Neuronal stem cell (in vitro differentiated cells): ENCODE measurements around the gene ITPRID1.

Experiments used
- DNase-seq: peaks from one replicate; pipeline ENCODE4 v3.0.0-alpha.2; 2013; ENCODE audit warnings: low spot score
- H2AFZ ChIP-seq: one replicate; pipeline ENCODE4 v1.6.1; 2013; ENCODE audit warnings: mild to moderate bottlenecking, low read length, inconsistent platforms
- H2AK5ac ChIP-seq: 2 replicates; pipeline ENCODE4 v1.6.1; 2013; ENCODE audit warnings: low read depth, mild to moderate bottlenecking, inconsistent platforms, low read length, moderate library complexity, mixed read lengths
- H2BK120ac ChIP-seq: 2 replicates; pipeline ENCODE4 v1.6.1; 2013; ENCODE audit warnings: low read depth, mild to moderate bottlenecking, inconsistent platforms, low read length, moderate library complexity, mixed read lengths
- H2BK12ac ChIP-seq: one replicate; pipeline ENCODE4 v1.6.1; 2013; ENCODE audit warnings: low read length, inconsistent platforms
- H2BK15ac ChIP-seq: 2 replicates; pipeline ENCODE4 v1.6.1; 2013; ENCODE audit warnings: mild to moderate bottlenecking, low read length, inconsistent platforms, mixed read lengths
- H2BK5ac ChIP-seq: one replicate; pipeline ENCODE4 v1.6.1; 2013; ENCODE audit warnings: inconsistent platforms, mild to moderate bottlenecking, low read length, moderate library complexity
- H3K14ac ChIP-seq: one replicate; pipeline ENCODE4 v1.6.1; 2013; ENCODE audit warnings: low read length, inconsistent platforms
- H3K18ac ChIP-seq: 2 replicates; pipeline ENCODE4 v1.6.1; 2013; ENCODE audit warnings: low read length, inconsistent platforms
- H3K23ac ChIP-seq: 2 replicates; pipeline ENCODE4 v1.6.1; 2013; ENCODE audit warnings: low read depth, mild to moderate bottlenecking, mixed read lengths, low read length, inconsistent platforms; ENCODE audit not compliant: poor library complexity
- H3K27ac ChIP-seq: replicated peaks from 3 replicates; pipeline ENCODE4 v1.5.1; 2013; ENCODE audit warnings: low read length, inconsistent platforms
- H3K27me3 ChIP-seq, 3 experiments: 2 replicates each; pipeline ENCODE4 v1.6.1; 2013; ENCODE audit warnings: low read length in 3 of 3, mild to moderate bottlenecking in 2 of 3, inconsistent platforms in 1 of 3, low read depth in 1 of 3, mixed read lengths in 1 of 3, moderate library complexity in 1 of 3; ENCODE audit not compliant: control insufficient read depth in 3 of 3, insufficient read depth in 3 of 3
- H3K36me3 ChIP-seq, 2 donors: replicated peaks in 1 of 2; 2 replicates each; pipeline ENCODE4 v1.6.1; 2013; ENCODE audit warnings: low read length in 2 of 2; ENCODE audit not compliant: control insufficient read depth in 2 of 2, insufficient read depth in 2 of 2
- H3K4ac ChIP-seq: 2 replicates; pipeline ENCODE4 v1.6.1; 2013; ENCODE audit warnings: inconsistent platforms, mild to moderate bottlenecking, low read length, moderate library complexity
- H3K4me1 ChIP-seq, 2 donors: 1 replicate in 1 of 2; 2 replicates in 1 of 2; pipeline ENCODE4 v1.6.1; 2013; ENCODE audit warnings: low read length in 2 of 2, low read depth in 1 of 2; ENCODE audit not compliant: control insufficient read depth in 2 of 2, insufficient read depth in 1 of 2
- H3K4me2 ChIP-seq: one replicate; pipeline ENCODE4 v1.6.1; 2013; ENCODE audit warnings: mild to moderate bottlenecking, low read length, inconsistent platforms; ENCODE audit not compliant: insufficient read depth, poor library complexity, severe bottlenecking
- H3K4me3 ChIP-seq, 2 donors: 2 replicates each; pipeline ENCODE4 v1.5.1; 2013; ENCODE audit warnings: low read length in 2 of 2, mild to moderate bottlenecking in 2 of 2, inconsistent platforms in 1 of 2, moderate library complexity in 1 of 2
- H3K79me1 ChIP-seq: one replicate; pipeline ENCODE4 v1.6.1; 2013; ENCODE audit warnings: low read depth, mild to moderate bottlenecking, inconsistent platforms, low read length, moderate library complexity
- H3K9ac ChIP-seq: one replicate; pipeline ENCODE4 v1.6.1; 2013; ENCODE audit warnings: mild to moderate bottlenecking, low read depth, low read length, inconsistent platforms; ENCODE audit not compliant: poor library complexity
- H3K9me3 ChIP-seq, 2 donors: replicated peaks in 1 of 2; 2 replicates each; pipeline versions ENCODE3 to v1.6.1; 2013; ENCODE audit warnings: low read length in 2 of 2, mild to moderate bottlenecking in 2 of 2, inconsistent platforms in 1 of 2, low read depth in 1 of 2, mixed read lengths in 1 of 2, moderate library complexity in 1 of 2; ENCODE audit not compliant: control insufficient read depth in 2 of 2, insufficient read depth in 1 of 2
- H4K8ac ChIP-seq: one replicate; pipeline ENCODE4 v1.6.1; 2013; ENCODE audit warnings: low read depth, mild to moderate bottlenecking, inconsistent platforms, low read length, moderate library complexity
- H4K91ac ChIP-seq: one replicate; pipeline ENCODE4 v1.6.1; 2013; ENCODE audit warnings: low read length, low read depth, mild to moderate bottlenecking, inconsistent platforms; ENCODE audit not compliant: poor library complexity
- WGBS, 2 donors: extraction: QIAGEN DNeasy Blood & Tissue Kit; methylation state at CpG; one replicate each; pipeline ENCODE4 v1.1.7; 2013; ENCODE audit warnings: missing lambda C conversion rate in 2 of 2, mixed read lengths in 1 of 2; ENCODE audit not compliant: insufficient read length in 2 of 2, insufficient replicate concordance in 1 of 2; ENCODE audit errors: extremely low coverage in 2 of 2; 5-methylcytosine and 5-hydroxymethylcytosine counted together

Gene ITPRID1

GRCh38 chr7:31595390-31595789, 81.5 kb downstream of the ITPRID1 start:
- H4K8ac ChIP-seq, result no peak overlapping the region

DNA sequence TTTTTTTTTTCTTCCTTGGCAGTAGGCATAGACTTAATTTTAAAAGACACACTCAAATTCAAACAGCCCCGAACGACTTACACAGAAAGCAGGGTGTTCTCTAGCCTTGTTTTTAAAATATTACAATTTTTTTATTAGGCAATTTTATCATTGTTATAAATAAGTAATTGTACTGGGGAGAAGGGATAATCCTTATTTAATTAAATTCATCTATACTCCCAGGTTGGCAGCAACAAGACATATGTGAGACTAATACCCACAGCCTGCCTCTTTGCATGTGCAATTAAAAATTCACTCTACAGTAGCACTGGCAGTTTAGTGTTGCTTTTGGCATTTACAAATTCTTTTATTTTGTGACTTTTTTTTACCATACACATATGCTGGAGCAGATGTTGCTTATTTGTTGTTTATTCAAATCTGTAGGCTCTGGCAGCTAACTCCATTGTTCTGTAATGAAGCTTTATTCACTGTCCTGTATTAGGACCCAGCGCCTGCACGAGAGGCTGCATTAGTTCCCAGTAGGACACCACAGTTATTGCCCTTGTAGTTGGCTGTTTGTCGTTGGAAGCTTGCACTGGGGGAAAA, 88.2 kb downstream of the ITPRID1 start:
- no peak overlapping the region for H4K91ac ChIP-seq
- H3K9ac ChIP-seq, result no peak overlapping the region
- H3K36me3 ChIP-seq, result no peaks in the 10 kb centered on the region
- H3K14ac ChIP-seq, result no peak overlapping the region
- H3K79me1 ChIP-seq, result no peaks in the 10 kb centered on the region
- no peak overlapping the region for H3K18ac ChIP-seq
- H2BK15ac ChIP-seq, result no peak overlapping the region
- H3K27ac ChIP-seq, result no peak overlapping the region
- H3K4ac ChIP-seq, result no peak overlapping the region
- DNase-seq, result no peak
- no peaks in the 10 kb centered on the region for H3K9me3 ChIP-seq
- no peaks in the 10 kb centered on the region for H3K27me3 ChIP-seq
- H3K4me3 ChIP-seq, result no peak overlapping the region
- H2BK120ac ChIP-seq, result no peak overlapping the region
- H2AK5ac ChIP-seq, result no peak overlapping the region
- H2BK5ac ChIP-seq, result no peak overlapping the region
- no peak overlapping the region for H2AFZ ChIP-seq
- H3K4me1 ChIP-seq, result no peaks in the 10 kb centered on the region
- no CpG with 5 or more reads among the region's 5 CpGs for WGBS, 2 donors
- H3K4me2 ChIP-seq, result no peak overlapping the region
- H2BK12ac ChIP-seq, result no peak overlapping the region
- no peak overlapping the region for H3K23ac ChIP-seq
- H4K8ac ChIP-seq, result no peak overlapping the region

More at GRCh38 chr7:31595390-31595789, 81.5 kb downstream of the ITPRID1 start:
- H2BK12ac ChIP-seq, result no peak overlapping the region
- H3K4me3 ChIP-seq, result no peak overlapping the region
- no peak overlapping the region for H2BK15ac ChIP-seq
- H3K9me3 ChIP-seq, result peaks cover 0 to 1% of the 10 kb centered on the region in 2 donors
- H3K36me3 ChIP-seq, result no peaks in the 10 kb centered on the region
- H2AK5ac ChIP-seq, result no peak overlapping the region
- no peak overlapping the region for H2BK5ac ChIP-seq
- no peak overlapping the region for H3K23ac ChIP-seq
- no peak overlapping the region for H2AFZ ChIP-seq
- no peak overlapping the region for H3K9ac ChIP-seq
- no peak overlapping the region for H3K4ac ChIP-seq
- H3K14ac ChIP-seq, result no peak overlapping the region
- H3K4me2 ChIP-seq, result no peak overlapping the region
- no peak overlapping the region for H2BK120ac ChIP-seq
- no peaks in the 10 kb centered on the region for H3K27me3 ChIP-seq
- no peaks in the 10 kb centered on the region for H3K4me1 ChIP-seq
- H3K79me1 ChIP-seq, result no peaks in the 10 kb centered on the region
- no peak overlapping the region for H3K27ac ChIP-seq
- no peak overlapping the region for H4K91ac ChIP-seq
- no peak for DNase-seq
- no peak overlapping the region for H3K18ac ChIP-seq

GRCh38 chr7:31603046-31603445, 89.2 kb downstream of the ITPRID1 start:
- H3K4me3 ChIP-seq, result no peak overlapping the region
- no peak overlapping the region for H3K14ac ChIP-seq
- no peak overlapping the region for H3K23ac ChIP-seq
- H3K4ac ChIP-seq, result no peak overlapping the region
- no peaks in the 10 kb centered on the region for H3K9me3 ChIP-seq
- H2BK15ac ChIP-seq, result no peak overlapping the region
- no peak overlapping the region for H2BK120ac ChIP-seq
- H4K91ac ChIP-seq, result no peak overlapping the region
- WGBS, 2 donors, result no CpG with 5 or more reads among the region's 5 CpGs
- no peak for DNase-seq
- no peaks in the 10 kb centered on the region for H3K79me1 ChIP-seq
- no peaks in the 10 kb centered on the region for H3K4me1 ChIP-seq
- no peak overlapping the region for H3K9ac ChIP-seq
- no peak overlapping the region for H2AK5ac ChIP-seq
- H3K18ac ChIP-seq, result no peak overlapping the region
- no peak overlapping the region for H3K4me2 ChIP-seq
- no peak overlapping the region for H3K27ac ChIP-seq
- H2BK5ac ChIP-seq, result no peak overlapping the region
- no peaks in the 10 kb centered on the region for H3K36me3 ChIP-seq
- H2BK12ac ChIP-seq, result no peak overlapping the region
- no peaks in the 10 kb centered on the region for H3K27me3 ChIP-seq
- no peak overlapping the region for H4K8ac ChIP-seq
- H2AFZ ChIP-seq, result no peak overlapping the region

GRCh38 chr7:31613604-31614003, 99.7 kb downstream of the ITPRID1 start:
- H4K8ac ChIP-seq, result no peak overlapping the region
- no peaks in the 10 kb centered on the region for H3K27me3 ChIP-seq
- H3K9me3 ChIP-seq, result no peaks in the 10 kb centered on the region
- H3K18ac ChIP-seq, result no peak overlapping the region
- H3K36me3 ChIP-seq, result no peaks in the 10 kb centered on the region
- H3K4me2 ChIP-seq, result no peak overlapping the region
- no peak overlapping the region for H2BK5ac ChIP-seq
- no peak overlapping the region for H2AK5ac ChIP-seq
- no peak overlapping the region for H3K4ac ChIP-seq
- no peak overlapping the region for H2AFZ ChIP-seq
- no peak overlapping the region for H3K9ac ChIP-seq
- no peak overlapping the region for H3K14ac ChIP-seq
- H2BK120ac ChIP-seq, result no peak overlapping the region
- DNase-seq, result no peak
- H3K4me3 ChIP-seq, result no peak overlapping the region
- H2BK12ac ChIP-seq, result no peak overlapping the region
- H2BK15ac ChIP-seq, result no peak overlapping the region
- no peaks in the 10 kb centered on the region for H3K79me1 ChIP-seq
- no peak overlapping the region for H3K27ac ChIP-seq
- H3K4me1 ChIP-seq, result no peaks in the 10 kb centered on the region
- no CpG with 5 or more reads among the region's 1 CpG for WGBS, 2 donors
- H4K91ac ChIP-seq, result no peak overlapping the region
- H3K23ac ChIP-seq, result no peak overlapping the region
